Activated CD8-positive, alpha-beta T cell treated with anti-CD3 and anti-CD28 coated beads for 36 hours (primary cell): Measurements from ENCODE around the gene ZFHX3. TPM values are rescaled to one million over a fixed set of nuclear protein-coding genes. Genes with fewer than 3 reads are reported as not detected.

Experiments used
- ATAC-seq: fragments of 200-7000 bp; cut with Tn5 transposase; one replicate; pipeline ENCODE4 v1.10.0; 2021; ENCODE audit warnings: mild to moderate bottlenecking, moderate library complexity
- CTCF ChIA-PET: fragments of 350-600 bp; sonication (Branson Sonifier 250); formaldehyde crosslinking; loops from one replicate; lab custom pipeline; 2021; ENCODE audit warnings: antibody characterized with exemption; lab: Charles Lee
- POLR2A ChIA-PET: fragments of 350-600 bp; sonication (Branson Sonifier 250); formaldehyde crosslinking; loops from one replicate; lab custom pipeline; 2021; ENCODE audit warnings: antibody characterized with exemption; lab: Charles Lee
- DNase-seq: peaks from one replicate; pipeline ENCODE4 v3.0.0-alpha.2; 2020
- H3K27ac Mint-ChIP-seq: one replicate; pipeline ENCODE4 v1.8.0; 2021; ENCODE audit warnings: mild to moderate bottlenecking, mixed read lengths
- H3K27me3 Mint-ChIP-seq: one replicate; pipeline ENCODE4 v1.8.0; 2021; ENCODE audit warnings: mixed read lengths
- H3K36me3 Mint-ChIP-seq: one replicate; pipeline ENCODE4 v1.8.0; 2021; ENCODE audit warnings: low read depth, mixed read lengths
- H3K4me1 Mint-ChIP-seq: one replicate; pipeline ENCODE4 v1.8.0; 2021; ENCODE audit warnings: low read depth, mixed read lengths
- H3K4me3 Mint-ChIP-seq: one replicate; pipeline ENCODE4 v1.8.0; 2021; ENCODE audit warnings: mild to moderate bottlenecking, moderate library complexity, mixed read lengths
- H3K9me3 Mint-ChIP-seq: one replicate; pipeline ENCODE4 v1.8.0; 2021; ENCODE audit warnings: mixed read lengths
- CTCF ChIP-seq: fragments of 200-600 bp; IDR thresholded peaks from one replicate; pipeline ENCODE4 v1.8.0; 2022; ENCODE audit warnings: antibody characterized with exemption, mild to moderate bottlenecking
- intact Hi-C: fragments of 100-400 bp; cut with micrococcal nuclease; formaldehyde crosslinking; loops from one replicate; pipeline ENCODE4 v1.10.0; 2022
- total RNA-seq, 2 experiments: library from RNA; stranded (reverse); gene quantifications; one replicate each; pipeline ENCODE4 v1.2.3, GENCODE V29; 2021

The ZFHX3 gene
- total RNA-seq, 2 experiments from 2014 or later, result 0.16 to 0.25 TPM

- POLR2A ChIA-PET, result no interaction called here
- Mint-ChIP-seq H3K27me3 (no peaks in the 10 kb centered on the region), H3K27ac (no peak overlapping the region), H3K4me1 (no peaks in the 10 kb centered on the region), H3K9me3 (no peaks in the 10 kb centered on the region), H3K4me3 (no peak overlapping the region), H3K36me3 (no peaks in the 10 kb centered on the region)
- DNase-seq, result no peak
- no peak for ATAC-seq
- intact Hi-C loops, result no loop called here
- CTCF ChIA-PET, result no interaction called here
- TF ChIP-seq CTCF, result no peak
Measured at GRCh38 chr16:72884037-72884436, 163.9 kb downstream of the ZFHX3 start.

GRCh38 chr16:72879846-72880245, 168.1 kb downstream of the ZFHX3 start:
- intact Hi-C loops, result no loop called here

GRCh38 chr16:72878301-72879269, 169.3 kb downstream of the ZFHX3 start:
- no peaks in the 10 kb centered on the region for H3K36me3 Mint-ChIP-seq
- TF ChIP-seq CTCF, result no peak
- ATAC-seq (no peak), DNase-seq (no peak)
- H3K4me1 Mint-ChIP-seq, result peaks cover 16% of the 10 kb centered on the region
- H3K4me3 Mint-ChIP-seq, result no peak overlapping the region
- ChIA-PET POLR2A (no interaction called here), CTCF (no interaction called here)
- no peak overlapping the region for H3K27ac Mint-ChIP-seq
- peaks cover 3% of the 10 kb centered on the region for H3K27me3 Mint-ChIP-seq
- no peaks in the 10 kb centered on the region for H3K9me3 Mint-ChIP-seq
- intact Hi-C loops, result no loop called here

More at GRCh38 chr16:72879846-72880245, 168.1 kb downstream of the ZFHX3 start:
- no peaks in the 10 kb centered on the region for H3K9me3 Mint-ChIP-seq
- no peak overlapping the region for H3K27ac Mint-ChIP-seq
- ChIA-PET POLR2A (no interaction called here), CTCF (no interaction called here)
- DNase-seq, result no peak
- peaks cover 16% of the 10 kb centered on the region for H3K4me1 Mint-ChIP-seq
- no peak for ATAC-seq
- H3K4me3 Mint-ChIP-seq, result no peak overlapping the region
- H3K36me3 Mint-ChIP-seq, result no peaks in the 10 kb centered on the region
- TF ChIP-seq CTCF, result no peak
- peaks cover 3% of the 10 kb centered on the region for H3K27me3 Mint-ChIP-seq

DNA sequence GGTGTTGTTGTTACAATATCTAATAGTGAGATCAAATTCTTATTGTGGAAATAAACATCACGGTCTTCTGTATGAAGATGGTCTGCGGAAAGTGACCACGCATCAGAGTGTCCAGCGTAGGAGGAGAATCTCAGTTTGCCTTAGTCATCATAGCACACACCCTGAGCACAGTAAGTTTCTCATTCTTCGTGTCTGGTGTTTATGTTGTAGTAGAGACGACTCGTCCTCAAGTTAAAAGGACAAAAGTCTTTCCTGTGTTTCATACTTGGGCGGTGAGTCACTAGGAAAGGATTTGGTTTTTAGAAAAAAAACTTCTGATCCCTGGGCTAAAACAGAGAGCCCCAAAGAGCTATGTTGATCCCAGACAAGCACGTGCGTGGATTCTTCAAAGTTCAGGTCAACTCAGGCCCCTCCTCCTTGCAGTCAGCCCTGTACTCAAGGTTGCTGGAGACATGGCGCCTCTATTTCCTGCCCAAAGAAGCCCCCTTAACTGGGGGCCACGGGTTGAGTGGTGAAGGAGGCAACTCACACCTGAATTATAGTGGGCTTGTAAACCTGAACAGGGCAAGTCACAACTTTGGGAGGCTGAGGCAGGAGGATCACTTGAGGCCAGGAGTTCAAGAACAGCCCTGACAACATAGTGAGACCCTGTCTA, 170.4 kb downstream of the ZFHX3 start:
- POLR2A ChIA-PET, result no interaction called here
- CTCF ChIA-PET, result no interaction called here
- TF ChIP-seq CTCF, result no peak
- ATAC-seq, result peak; percentile 56
- intact Hi-C loops, result no loop called here
- H3K9me3 Mint-ChIP-seq, result no peaks in the 10 kb centered on the region
- H3K27me3 Mint-ChIP-seq, result peaks cover 3% of the 10 kb centered on the region
- DNase-seq, result no peak
- H3K4me3 Mint-ChIP-seq, result no peak overlapping the region
- no peak overlapping the region for H3K27ac Mint-ChIP-seq
- no peaks in the 10 kb centered on the region for H3K36me3 Mint-ChIP-seq
- peaks cover 16% of the 10 kb centered on the region for H3K4me1 Mint-ChIP-seq

DNA sequence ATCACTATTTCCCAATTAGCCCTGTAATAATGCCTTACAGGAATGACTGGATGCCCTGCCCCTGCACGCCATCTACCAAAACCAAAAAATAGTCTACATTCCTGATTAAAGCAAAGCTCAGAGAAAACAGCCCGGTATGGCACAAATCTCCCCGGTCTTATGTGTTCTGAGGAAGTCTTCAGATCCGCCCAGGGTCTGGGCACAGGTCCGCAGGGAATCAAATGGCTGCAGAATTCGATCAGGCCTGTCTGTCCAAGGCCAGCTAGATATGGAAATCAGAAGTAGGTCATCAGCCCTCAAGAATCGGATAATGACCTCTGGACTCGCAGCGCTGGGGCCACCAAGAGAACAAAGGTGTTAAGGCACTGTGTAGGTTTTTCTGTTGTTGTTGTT, 171.0 kb downstream of the ZFHX3 start:
- Mint-ChIP-seq H3K27me3 (peaks cover 3% of the 10 kb centered on the region), H3K36me3 (no peaks in the 10 kb centered on the region), H3K9me3 (no peaks in the 10 kb centered on the region), H3K4me3 (no peak overlapping the region), H3K4me1 (peaks cover 16% of the 10 kb centered on the region), H3K27ac (no peak overlapping the region)
- ChIA-PET CTCF (no interaction called here), POLR2A (no interaction called here)
- intact Hi-C loops, result no loop called here
- TF ChIP-seq CTCF, result no peak
- DNase-seq (no peak), ATAC-seq (no peak)
